Ishikawa (cell line): ENCODE measurements around the gene GPR119.

Experiments
- CEBPB ChIP-seq: IDR thresholded peaks from 2 replicates; pipeline ENCODE4 v1.6.1; 2012
- CREB1 ChIP-seq: IDR thresholded peaks from 2 replicates; pipeline ENCODE4 v1.6.1; 2012; ENCODE audit warnings: low read depth
- EGR1 ChIP-seq: IDR thresholded peaks from 2 replicates; pipeline ENCODE4 v1.6.1; 2012
- EP300 ChIP-seq: IDR thresholded peaks from 2 replicates; pipeline ENCODE4 v1.6.1; 2012; ENCODE audit warnings: borderline replicate concordance
- FOXM1 ChIP-seq: IDR thresholded peaks from 2 replicates; pipeline ENCODE4 v1.6.1; 2012; ENCODE audit warnings: low read depth, borderline replicate concordance
- MAX ChIP-seq: IDR thresholded peaks from 2 replicates; pipeline ENCODE4 v1.6.1; 2012
- NFIC ChIP-seq: IDR thresholded peaks from 2 replicates; pipeline ENCODE4 v1.6.1; 2012
- RAD21 ChIP-seq: IDR thresholded peaks from 2 replicates; pipeline ENCODE4 v1.6.1; 2012; ENCODE audit warnings: low read depth
- REST ChIP-seq: IDR thresholded peaks from 2 replicates; pipeline ENCODE4 v1.6.1; 2012; ENCODE audit warnings: low read depth, mild to moderate bottlenecking
- TAF1 ChIP-seq: IDR thresholded peaks from 2 replicates; pipeline ENCODE4 v1.6.1; 2012; ENCODE audit warnings: low read depth, mild to moderate bottlenecking
- TCF12 ChIP-seq: IDR thresholded peaks from 2 replicates; pipeline ENCODE4 v1.6.1; 2012; ENCODE audit warnings: low read depth
- TEAD4 ChIP-seq: IDR thresholded peaks from 2 replicates; pipeline ENCODE4 v1.6.1; 2012
- USF1 ChIP-seq: IDR thresholded peaks from 2 replicates; pipeline ENCODE4 v1.6.1; 2012
- YY1 ChIP-seq: IDR thresholded peaks from 2 replicates; pipeline ENCODE4 v1.6.1; 2012; ENCODE audit warnings: low read depth
- ZBTB7A ChIP-seq: IDR thresholded peaks from 2 replicates; pipeline ENCODE4 v1.6.1; 2012; ENCODE audit warnings: low read depth

Gene GPR119

GRCh38 chrX:130347321-130347720, 38.2 kb downstream of the GPR119 start:
- TF ChIP-seq USF1 (no peak), TCF12 (no peak), TEAD4 (no peak), RAD21 (no peak), EP300 (no peak), MAX (no peak), CREB1 (no peak), YY1 (no peak), FOXM1 (no peak), TAF1 (no peak), NFIC (no peak), EGR1 (no peak), CEBPB (no peak)

GRCh38 chrX:130343411-130343810, 42.1 kb downstream of the GPR119 start:
- TF ChIP-seq MAX (no peak), EGR1 (no peak), RAD21 (no peak)

GRCh38 chrX:130340271-130340670, 45.2 kb downstream of the GPR119 start:
- TF ChIP-seq TAF1 (no peak), TEAD4 (no peak), MAX (no peak), NFIC (no peak), EGR1 (no peak), CEBPB (no peak), RAD21 (no peak), ZBTB7A (no peak), YY1 (no peak), TCF12 (no peak), EP300 (no peak), CREB1 (no peak), REST (no peak), FOXM1 (no peak), USF1 (no peak)

GRCh38 chrX:130339408-130340222, 45.9 kb downstream of the GPR119 start, which contains the start of gene SLC25A14:
Gene SLC25A14, plus strand, starts transcription at chrX:130339919. Its CDS starts 360 bp downstream, at chrX:130340279.
- TF ChIP-seq REST (no peak), NFIC (no peak), USF1 (no peak), MAX (peak; percentile 49; the same call in 1 of the 2 replicates), YY1 (0 out of 2 replicates have a peak, but pooled peaks have one; percentile 29), TEAD4 (no peak), TCF12 (peak; percentile 30; the same call in 1 of the 2 replicates), FOXM1 (no peak), RAD21 (no peak), CREB1 (no peak), CEBPB (no peak), EP300 (no peak), ZBTB7A (peak; percentile 48; the same call in 1 of the 2 replicates), TAF1 (peak; percentile 72; the same call in 1 of the 2 replicates), EGR1 (no peak)

GRCh38 chrX:130336531-130336930, 48.9 kb downstream of the GPR119 start:
- TF ChIP-seq CREB1 (no peak), REST (no peak), EGR1 (no peak), EP300 (no peak), ZBTB7A (no peak)
